HuH-7 (cell line): Measurements from ENCODE around the gene PLCXD1.

Experiments used
- DNase-seq: peaks from one replicate; pipeline ENCODE4 v3.0.0; 2011; ENCODE audit warnings: low spot score

The PLCXD1 gene

GRCh38 chrX:334971-335757, 54.0 kb downstream of the PLCXD1 start:
- DNase-seq, result no peak

- no peak for DNase-seq
These were observed 54.6 kb downstream of the PLCXD1 start for GRCh38 chrX:335758-336155.

GRCh38 chrX:336227-336626, 55.0 kb downstream of the PLCXD1 start:
- DNase-seq, result no peak

- DNase-seq, result no peak
These were observed 56.2 kb downstream of the PLCXD1 start for GRCh38 chrX:337331-337831.

GRCh38 chrX:338281-338835, 57.2 kb downstream of the PLCXD1 start:
- DNase-seq, result no peak

- no peak for DNase-seq
These were observed 57.7 kb downstream of the PLCXD1 start for GRCh38 chrX:338836-339400.

DNA sequence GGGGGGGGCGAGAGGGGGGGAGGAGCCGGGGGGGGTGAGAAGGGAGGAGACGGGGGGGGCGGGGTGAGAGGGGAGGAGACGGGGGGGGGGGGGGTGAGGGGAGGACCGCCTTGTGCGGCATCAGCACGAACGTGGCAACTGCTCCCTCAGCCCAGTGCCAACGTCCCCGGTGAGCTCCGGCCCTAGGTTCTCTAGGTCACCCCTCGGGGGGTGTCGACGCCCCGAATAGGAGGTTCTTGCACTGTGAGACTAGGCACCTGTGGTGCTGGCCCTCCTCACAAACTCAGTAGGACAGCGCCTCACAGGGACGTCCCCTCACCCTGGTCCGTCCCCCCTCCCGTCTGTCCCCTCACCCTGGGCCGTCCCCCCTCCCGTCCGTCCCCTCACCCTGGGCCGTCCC, 58.9 kb downstream of the PLCXD1 start:
- no peak for DNase-seq

DNA sequence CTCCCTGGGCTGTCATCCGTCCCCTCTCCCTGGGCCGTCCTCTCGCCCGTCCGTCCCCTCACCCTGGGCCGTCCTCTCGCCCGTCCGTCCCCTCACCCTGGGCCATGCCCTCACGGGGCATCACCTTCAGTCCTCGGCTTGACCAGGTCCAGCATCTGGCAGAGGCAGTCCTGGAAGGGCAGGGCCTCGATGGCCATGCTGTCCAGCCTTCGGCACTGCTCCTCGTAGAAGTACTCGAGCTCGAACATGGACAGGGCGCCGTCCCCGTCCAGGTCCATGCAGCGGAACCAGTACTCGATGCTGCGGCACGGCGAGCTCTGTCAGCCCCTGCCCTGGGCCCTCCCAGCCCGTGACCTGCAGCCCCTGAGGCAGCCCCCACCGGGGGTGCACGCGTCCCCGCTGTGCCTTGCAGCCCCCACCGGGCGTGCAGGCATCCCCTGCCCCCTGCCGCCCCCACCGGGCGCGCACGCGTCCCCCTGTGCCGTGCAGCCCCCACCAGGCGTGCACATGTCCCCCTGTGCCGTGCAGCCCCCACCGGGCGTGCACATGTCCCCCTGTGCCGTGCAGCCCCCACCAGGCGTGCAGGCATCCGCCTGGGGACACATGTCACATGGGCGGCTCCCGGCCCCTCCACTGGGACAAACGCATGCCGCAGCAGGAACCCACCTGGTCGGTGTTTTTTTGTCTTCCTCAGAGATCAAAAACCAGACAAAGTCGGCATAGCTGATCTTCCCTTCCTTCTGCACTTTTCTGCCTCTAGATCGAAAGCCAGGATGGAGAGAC, 59.7 kb downstream of the PLCXD1 start:
- DNase-seq, result no peak

DNA sequence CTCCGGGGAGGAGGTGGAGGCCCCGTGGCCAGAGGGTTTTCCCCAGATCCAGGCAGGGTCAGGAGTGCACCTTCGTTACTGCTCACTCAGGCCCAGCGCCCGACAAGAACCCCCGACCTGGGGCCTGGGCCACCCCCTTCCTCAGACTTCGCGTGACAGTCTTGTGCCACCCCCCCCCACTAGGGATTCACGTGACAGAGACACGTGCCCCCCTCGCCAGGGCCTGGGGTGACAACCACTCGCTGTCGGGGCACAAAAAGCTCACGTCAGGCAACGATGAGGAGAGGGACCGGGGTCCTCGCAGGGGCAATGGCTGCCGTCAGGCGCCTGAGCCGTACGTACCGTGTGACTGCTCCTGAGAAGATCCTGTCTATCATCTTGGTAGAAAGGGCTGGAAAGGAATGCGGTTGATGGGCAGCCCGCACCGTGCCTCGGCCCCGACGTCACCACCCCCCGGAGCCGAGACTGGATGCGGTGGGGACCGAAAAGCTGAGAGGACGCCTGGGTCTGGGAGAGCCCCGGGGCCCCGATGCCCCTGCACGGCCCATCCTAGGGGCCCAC, 60.4 kb downstream of the PLCXD1 start:
- no peak for DNase-seq

DNA sequence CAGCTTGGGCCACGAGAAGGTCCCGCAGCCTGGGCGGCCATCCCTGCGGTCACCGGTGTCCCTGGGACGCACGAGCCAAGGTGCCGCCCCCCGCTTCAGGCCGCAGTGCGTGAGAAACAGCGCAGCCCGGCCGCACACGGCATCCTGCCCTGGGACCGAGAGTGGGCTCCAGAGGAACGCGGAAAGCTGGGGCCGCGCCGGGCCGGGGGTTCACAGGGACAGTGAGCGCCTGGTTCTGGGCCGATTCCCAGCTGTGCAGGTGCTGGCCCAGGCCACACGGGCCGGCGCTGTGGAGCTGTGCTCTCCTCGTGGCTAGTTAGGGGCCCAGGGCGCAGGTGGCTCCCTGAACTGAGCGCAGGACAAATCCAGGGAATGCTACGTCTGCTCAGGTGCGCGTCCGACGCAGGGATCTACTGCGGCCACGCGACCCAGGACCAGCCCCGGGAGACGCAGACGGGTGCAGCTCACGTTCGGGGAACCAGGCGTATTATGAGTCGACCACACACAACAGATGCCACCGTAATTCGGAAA, 63.3 kb downstream of the PLCXD1 start:
- no peak for DNase-seq

- DNase-seq, result no peak
These were observed 64.1 kb downstream of the PLCXD1 start for GRCh38 chrX:345020-345925.

DNA sequence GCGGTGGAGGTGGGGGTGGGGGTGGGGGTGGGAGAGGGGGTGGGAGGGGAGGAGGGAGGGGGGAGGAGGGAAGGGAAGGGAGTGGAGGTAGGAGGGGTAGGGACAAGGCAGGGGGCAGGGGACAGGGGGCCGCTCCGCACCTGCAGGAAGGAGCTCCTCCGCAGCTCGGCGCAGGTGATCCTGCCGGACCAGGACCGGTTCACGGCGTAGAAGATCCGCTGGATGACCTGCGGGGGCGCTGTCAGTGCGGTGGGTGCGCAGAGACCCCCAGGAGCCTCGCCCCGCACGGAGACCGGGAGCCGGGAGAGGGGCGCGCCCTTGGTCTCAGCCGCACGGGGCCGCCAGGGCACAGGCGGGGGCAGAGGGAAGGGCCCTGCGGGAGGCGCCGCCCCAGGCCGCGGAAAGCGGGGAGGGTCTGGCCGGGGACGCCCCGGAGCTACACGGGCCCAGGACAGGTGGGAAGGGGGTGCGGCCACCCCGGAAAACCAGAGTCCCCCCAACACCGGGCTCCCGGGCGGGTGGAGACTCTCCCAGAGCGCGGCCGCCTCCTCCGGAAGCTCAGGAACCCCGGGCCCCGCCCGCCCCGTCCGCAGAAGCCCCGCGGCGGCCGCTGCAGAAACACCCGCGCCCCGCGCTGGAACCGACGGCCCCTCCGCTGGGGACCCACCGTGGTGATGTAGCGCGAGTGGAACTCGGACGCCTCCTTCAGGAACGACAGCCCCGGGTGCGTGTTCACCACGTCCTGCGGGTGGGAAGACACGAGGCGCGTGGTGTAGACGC, 65.0 kb downstream of the PLCXD1 start:
- DNase-seq, result no peak

DNA sequence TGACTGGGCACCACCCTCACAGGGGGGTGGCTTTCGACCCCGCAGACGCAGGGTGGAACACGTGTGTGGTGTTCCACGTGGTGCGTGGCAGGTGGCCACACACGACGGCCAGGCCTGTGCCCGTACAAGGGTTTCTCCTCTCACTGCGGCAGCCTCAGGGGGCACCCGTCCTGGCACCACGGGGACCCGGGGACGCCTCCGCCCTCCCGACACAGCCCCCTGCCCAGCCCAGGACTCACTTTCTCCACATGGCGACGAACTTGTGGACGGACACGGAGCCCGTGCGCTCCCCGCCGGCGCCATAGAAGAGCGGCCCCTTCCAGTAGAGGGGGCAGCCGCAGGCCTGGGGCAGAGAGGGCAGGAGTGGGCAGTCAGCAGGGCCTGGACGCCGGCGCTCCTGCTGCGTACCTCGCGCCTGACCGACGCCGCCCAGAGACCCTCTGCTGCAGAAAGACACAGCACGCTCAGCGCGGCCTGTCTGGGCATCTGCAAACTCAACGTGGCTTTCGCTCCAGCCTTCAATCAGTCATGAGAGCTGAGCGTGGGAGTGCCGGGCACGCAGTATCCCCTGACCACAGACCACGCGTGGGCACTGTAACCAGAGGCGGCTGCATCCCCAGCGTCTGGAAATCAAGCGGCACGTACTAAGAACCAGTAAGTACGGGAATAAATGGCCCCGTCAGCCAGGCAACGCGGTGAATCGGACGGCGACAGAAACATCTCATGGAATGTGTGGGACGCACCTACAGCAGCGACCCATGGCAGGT, 66.4 kb downstream of the PLCXD1 start:
- DNase-seq, result no peak

- DNase-seq, result no peak
These were observed 67.4 kb downstream of the PLCXD1 start for GRCh38 chrX:348461-349117.

DNA sequence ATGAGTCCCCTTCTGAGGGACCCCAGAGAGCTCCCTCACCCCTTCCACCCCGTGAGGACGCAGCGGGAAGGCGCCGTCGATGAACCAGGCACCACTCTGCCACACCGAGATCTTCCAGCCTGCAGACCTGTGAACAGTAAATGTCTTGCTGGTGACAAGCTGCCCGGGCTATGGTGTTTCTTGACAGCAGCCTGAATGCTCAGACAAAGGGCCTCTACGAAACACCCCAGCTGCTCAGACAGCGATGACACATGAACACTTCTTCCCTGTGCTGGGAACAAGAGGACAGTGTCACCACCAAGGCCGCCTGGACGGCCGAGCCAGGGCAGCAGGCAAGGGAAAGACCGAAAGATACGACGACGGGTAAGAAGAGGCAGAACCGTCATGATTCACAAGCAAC, 68.0 kb downstream of the PLCXD1 start:
- no peak for DNase-seq

DNA sequence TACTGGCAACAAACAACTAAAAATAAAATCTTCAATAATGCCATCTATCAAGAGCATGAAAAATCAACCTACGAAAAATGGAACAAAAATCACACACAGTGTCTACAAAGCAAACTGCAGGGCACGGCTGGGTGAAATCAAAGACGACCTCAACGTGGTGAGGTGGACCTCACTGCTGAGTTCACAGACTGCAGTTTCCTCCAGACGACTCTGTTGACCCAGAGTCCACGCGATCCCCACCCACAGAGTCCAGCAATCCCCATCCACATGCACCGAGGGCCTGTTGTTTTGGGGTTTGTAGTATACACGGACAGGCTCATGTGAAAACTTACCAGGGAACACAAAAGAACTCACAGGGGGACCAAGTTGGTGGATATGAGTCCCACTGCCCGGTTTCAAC, 68.5 kb downstream of the PLCXD1 start:
- no peak for DNase-seq

GRCh38 chrX:350148-350533, 69.0 kb downstream of the PLCXD1 start:
- DNase-seq, result no peak

DNA sequence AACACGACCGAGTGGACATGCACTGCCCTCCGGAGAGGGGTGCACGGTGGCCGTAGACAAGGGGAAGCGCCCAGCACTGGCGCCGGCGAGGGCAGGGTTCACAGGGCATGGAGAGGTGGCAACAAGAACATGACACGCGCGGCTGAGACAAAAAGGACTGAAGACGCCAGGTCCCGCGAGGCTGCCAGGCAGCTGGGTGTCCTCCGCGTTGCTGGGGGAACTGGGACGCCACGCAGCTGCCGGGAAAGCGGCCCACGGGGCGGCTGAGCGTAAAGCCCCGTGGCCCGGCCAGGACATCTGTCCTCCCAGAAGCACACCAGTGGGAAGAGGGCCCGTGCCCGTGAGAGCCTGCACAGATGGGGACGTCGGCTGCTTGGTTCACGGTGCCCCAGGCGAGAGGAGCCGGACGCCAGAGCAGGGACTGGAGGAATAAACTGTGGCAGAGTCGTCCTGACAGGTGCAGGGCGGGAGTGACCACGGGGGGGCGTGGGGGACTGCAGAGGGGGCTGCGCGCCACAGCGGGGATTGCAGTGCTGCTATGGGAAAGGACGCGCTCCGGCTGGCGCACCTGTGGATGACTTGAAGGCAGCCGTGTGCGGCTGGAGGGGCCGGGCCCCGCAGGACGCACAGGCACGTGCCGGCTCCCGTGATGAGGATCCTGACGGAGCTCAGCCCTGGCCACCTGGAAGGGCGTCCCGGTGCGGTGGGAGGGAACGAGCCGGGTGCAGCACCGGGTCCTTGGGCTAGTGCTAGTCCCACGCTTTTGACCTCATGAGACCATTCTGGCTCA, 69.5 kb downstream of the PLCXD1 start:
- no peak for DNase-seq
